Naive B cell (primary cell): ENCODE measurements around the gene GAD1. TPM values are rescaled to one million over a fixed set of nuclear protein-coding genes. Genes with fewer than 3 reads are reported as not detected.

Experiments used
- ATAC-seq, 2 donors: fragments of 150-1000 bp; cut with Tn5 transposase; 2 replicates each; pipeline ENCODE4 v1.10.0; 2021; ENCODE audit warnings: low read depth in 2 of 2, mild to moderate bottlenecking in 2 of 2, moderate library complexity in 2 of 2
- DNase-seq: peaks from one replicate; pipeline ENCODE4 v3.0.0; 2022
- H3K27ac Mint-ChIP-seq, 6 donors: one replicate each; pipeline ENCODE4 v1.8.0; 2020 to 2022; ENCODE audit warnings: mild to moderate bottlenecking in 6 of 6, mixed read lengths in 6 of 6, moderate library complexity in 5 of 6, inconsistent platforms in 2 of 6
- H3K27me3 Mint-ChIP-seq, 3 donors: one replicate each; pipeline ENCODE4 v1.8.0; 2021 to 2022; ENCODE audit warnings: mixed read lengths in 3 of 3, mild to moderate bottlenecking in 1 of 3
- H3K36me3 Mint-ChIP-seq, 2 donors: one replicate each; pipeline ENCODE4 v1.8.0; 2020 to 2022; ENCODE audit warnings: mixed read lengths in 2 of 2, inconsistent platforms in 1 of 2, mild to moderate bottlenecking in 1 of 2
- H3K4me1 Mint-ChIP-seq, 3 donors: one replicate each; pipeline ENCODE4 v1.8.0; 2020 to 2022; ENCODE audit warnings: mixed read lengths in 3 of 3, inconsistent platforms in 1 of 3, mild to moderate bottlenecking in 1 of 3, moderate library complexity in 1 of 3
- H3K4me3 Mint-ChIP-seq, 8 donors: one replicate each; pipeline ENCODE4 v1.8.0; 2020 to 2022; ENCODE audit warnings: mild to moderate bottlenecking in 8 of 8, mixed read lengths in 8 of 8, moderate library complexity in 8 of 8, inconsistent platforms in 2 of 8
- H3K9me3 Mint-ChIP-seq, 7 donors: one replicate each; pipeline ENCODE4 v1.8.0; 2020 to 2022; ENCODE audit warnings: mixed read lengths in 7 of 7, mild to moderate bottlenecking in 5 of 7, inconsistent platforms in 2 of 7, moderate library complexity in 1 of 7
- polyA plus RNA-seq, 6 donors: library from polyadenylated mRNA; unstranded; fragments of 300-500 nt; fragmentation: Illumina TruSeq; gene quantifications; one replicate each; pipeline ENCODE4 v1.2.3, GENCODE V29; 2021; ENCODE audit warnings: low read depth in 6 of 6

The GAD1 gene
- polyA plus RNA-seq, 6 donors from 2014 or later = not detected

DNA sequence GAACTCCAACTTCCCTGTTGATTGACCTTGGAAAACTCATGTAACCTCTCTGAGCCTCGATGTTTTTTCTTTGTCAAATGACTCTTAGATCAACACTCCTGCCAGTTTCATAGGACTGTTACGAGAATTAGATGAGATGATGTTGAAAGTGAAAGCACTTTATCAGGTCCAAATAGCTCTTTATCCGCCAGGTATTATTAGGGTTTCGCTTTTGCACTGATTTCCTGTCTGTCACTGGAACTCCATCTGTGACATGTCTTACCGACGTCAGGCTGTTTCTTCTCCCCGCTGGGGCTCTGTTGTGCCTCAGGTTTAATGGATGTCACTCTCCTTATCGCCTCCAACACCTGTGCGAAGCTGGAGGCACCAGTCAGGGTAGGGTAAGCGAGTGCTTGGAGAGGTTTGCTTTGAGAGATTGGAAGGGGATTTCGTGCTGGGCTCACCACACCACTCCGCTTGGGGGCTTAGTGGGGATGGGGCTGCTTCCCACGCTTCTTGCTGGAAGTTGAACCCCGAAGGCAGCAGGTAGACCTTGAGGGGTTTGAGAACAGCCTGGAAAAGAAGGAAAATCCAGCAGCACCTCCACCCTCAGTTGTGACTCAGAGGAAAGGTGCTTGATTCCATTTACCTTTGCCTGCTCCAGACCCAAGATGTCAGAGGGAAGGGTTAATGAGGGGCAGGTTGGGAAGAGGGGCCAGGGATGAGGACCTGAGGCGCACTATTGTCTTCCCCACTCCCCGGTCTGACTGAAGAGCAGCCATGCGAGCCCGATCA, 4.3 kb downstream of the GAD1 start:
- peaks cover 38 to 65% (median 59%) of the 10 kb centered on the region in 3 donors for H3K4me1 Mint-ChIP-seq
- peaks cover 5 to 18% (median 14%) of the 10 kb centered on the region in 7 donors for H3K9me3 Mint-ChIP-seq
- peaks cover 10 to 19% of the 10 kb centered on the region in 2 donors for H3K36me3 Mint-ChIP-seq
- peak overlapping the region in 4 of 6 donors; percentile 26 to 65 (median 44) for H3K27ac Mint-ChIP-seq
- DNase-seq = no peak
- peaks cover 73 to 89% (median 81%) of the 10 kb centered on the region in 3 donors for H3K27me3 Mint-ChIP-seq
- peak; percentile 47 to 53 for ATAC-seq
- H3K4me3 Mint-ChIP-seq = peak overlapping the region; percentile 70 to 91 (median 86)

DNA sequence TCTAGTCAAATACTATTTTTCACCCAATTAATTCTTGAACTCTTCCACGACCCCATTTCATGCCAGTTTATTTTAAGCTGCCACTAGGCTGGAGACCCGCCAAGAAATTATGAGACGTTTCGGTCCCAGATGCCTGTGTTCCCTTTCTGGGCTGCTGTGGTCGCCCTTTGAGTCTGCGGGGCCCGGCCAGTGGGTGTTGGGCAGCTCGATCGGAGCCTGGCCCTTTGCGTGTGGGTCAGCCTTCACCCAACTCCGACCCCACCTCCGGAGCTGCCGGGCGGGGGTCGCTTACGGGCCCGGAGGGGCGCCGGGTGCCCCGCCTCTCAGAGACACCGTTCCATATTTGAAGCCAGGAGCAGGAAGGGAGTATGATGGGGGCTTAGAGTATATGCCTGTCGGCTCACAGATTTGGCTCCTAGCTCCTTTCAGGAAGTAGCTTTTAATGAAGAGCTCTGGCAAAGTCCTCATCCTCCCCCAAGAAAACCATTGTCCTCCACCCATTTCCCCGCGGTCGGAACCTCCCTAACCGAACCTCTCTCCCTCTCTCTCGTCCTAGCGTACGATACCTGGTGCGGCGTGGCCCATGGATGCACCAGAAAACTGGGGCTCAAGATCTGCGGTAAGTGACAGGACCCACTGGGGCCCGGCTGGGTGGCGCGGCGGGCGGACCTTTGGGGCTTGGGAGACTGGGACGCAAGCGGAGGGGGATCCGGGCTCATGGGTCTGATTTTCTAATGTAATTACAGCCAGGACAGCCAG, 5.0 kb downstream of the GAD1 start:
- DNase-seq = no peak
- Mint-ChIP-seq H3K36me3 (peaks cover 10 to 19% of the 10 kb centered on the region in 2 donors), H3K9me3 (peaks cover 5 to 18% (median 14%) of the 10 kb centered on the region in 7 donors), H3K4me1 (peaks cover 36 to 59% (median 56%) of the 10 kb centered on the region in 3 donors), H3K27ac (peak overlapping the region in 1 of 6 donors; percentile 43), H3K27me3 (peaks cover 74 to 89% (median 84%) of the 10 kb centered on the region in 3 donors), H3K4me3 (peak overlapping the region; percentile 70 to 91 (median 86))
- no peak for ATAC-seq

DNA sequence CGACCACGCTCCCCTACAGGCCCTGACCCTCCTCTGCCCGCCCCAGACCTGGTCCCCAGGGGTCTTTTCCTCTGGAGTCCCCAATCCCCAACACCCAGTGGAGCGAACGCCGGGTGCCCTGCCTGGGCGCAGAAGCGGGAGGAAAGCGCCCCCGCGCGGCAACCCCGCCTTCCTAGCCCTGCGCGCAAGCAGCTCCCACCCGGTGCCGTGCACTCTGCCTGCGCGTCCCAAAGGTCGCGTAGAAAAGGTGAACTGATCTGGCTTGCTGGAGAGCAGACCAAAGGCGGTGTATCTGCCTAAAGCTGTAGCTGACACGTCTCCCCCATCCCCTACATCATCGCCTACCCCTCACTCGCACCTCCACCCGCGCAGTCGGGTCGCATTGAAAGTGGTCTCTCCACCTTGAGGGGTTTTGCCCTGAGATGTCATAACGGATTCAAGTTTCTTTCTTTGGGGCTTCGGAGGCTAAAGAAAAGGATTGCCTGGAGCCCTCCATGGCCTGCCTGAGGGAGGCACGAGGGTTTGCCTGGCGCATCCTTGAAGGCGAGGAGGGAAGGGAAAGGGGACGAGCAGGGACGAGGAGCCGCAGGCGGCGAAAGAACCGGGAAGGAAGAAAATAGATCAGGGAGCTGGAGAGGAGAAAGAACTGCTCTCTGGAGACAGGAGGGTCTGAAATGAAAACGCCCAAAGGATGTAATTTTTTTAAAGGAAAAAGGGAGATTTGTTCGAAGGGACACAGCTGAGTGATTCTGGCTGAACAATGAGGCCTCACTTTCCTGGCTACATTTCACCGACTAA, 5.8 kb downstream of the GAD1 start:
- peak in 1 of 2 donors; percentile 31 for ATAC-seq
- peak overlapping the region; percentile 48 to 84 (median 80) for H3K4me3 Mint-ChIP-seq
- peak overlapping the region in 2 of 6 donors; percentile 26 to 92 for H3K27ac Mint-ChIP-seq
- H3K36me3 Mint-ChIP-seq = peaks cover 10 to 19% of the 10 kb centered on the region in 2 donors
- DNase-seq = no peak
- H3K4me1 Mint-ChIP-seq = peaks cover 30 to 55% (median 50%) of the 10 kb centered on the region in 3 donors
- H3K9me3 Mint-ChIP-seq = peaks cover 5 to 18% (median 14%) of the 10 kb centered on the region in 7 donors
- H3K27me3 Mint-ChIP-seq = peaks cover 76 to 89% (median 87%) of the 10 kb centered on the region in 3 donors

DNA sequence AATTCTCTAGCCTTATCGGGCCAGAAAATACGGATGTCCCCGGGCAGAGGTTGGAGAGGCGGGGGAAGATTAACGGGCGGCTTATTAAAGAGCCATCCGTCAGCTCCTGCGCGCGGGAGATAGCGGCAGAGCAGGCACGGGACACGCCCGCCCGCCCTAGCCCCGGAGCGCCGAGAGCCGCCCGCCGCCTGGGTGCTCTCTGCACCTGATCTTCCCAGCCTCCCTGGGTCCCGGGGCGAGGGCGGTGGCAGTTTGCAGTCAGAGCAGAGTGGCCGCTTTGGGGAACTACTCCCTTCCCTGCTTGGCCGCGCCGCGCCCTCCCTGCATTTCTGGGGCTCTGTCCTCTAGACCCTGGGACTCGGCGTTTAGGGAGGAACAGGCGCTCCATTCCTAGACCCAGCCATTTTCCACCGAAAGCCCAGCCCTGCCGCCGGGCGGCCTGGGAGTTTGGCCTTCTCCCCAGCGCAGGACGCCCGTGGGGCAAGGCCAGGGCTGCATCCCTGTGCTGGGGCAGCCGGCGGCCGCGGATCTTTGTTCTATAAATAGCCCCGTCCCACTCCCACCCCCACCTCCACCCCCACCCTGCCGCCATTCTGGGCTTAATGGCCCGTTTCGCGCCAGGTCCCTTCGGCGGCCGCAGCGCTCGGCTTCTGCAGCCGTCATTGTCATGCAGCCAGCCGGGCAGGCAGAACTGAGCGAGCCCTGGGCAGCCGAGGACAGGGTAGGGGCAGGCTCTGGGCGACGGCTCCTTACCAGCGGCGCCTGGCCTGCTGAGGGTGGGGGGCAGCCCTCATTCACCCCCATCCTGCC, 6.6 kb downstream of the GAD1 start:
- DNase-seq (no peak), ATAC-seq (peak in 1 of 2 donors; percentile 24)
- peaks cover 28 to 49% (median 44%) of the 10 kb centered on the region in 3 donors for H3K4me1 Mint-ChIP-seq
- H3K27ac Mint-ChIP-seq = peak overlapping the region in 1 of 6 donors; percentile 80
- H3K4me3 Mint-ChIP-seq = peak overlapping the region in 7 of 8 donors; percentile 5 to 84 (median 74)
- peaks cover 6 to 18% (median 14%) of the 10 kb centered on the region in 7 donors for H3K9me3 Mint-ChIP-seq
- H3K36me3 Mint-ChIP-seq = peaks cover 10 to 25% of the 10 kb centered on the region in 2 donors
- peaks cover 77 to 92% (median 91%) of the 10 kb centered on the region in 3 donors for H3K27me3 Mint-ChIP-seq

DNA sequence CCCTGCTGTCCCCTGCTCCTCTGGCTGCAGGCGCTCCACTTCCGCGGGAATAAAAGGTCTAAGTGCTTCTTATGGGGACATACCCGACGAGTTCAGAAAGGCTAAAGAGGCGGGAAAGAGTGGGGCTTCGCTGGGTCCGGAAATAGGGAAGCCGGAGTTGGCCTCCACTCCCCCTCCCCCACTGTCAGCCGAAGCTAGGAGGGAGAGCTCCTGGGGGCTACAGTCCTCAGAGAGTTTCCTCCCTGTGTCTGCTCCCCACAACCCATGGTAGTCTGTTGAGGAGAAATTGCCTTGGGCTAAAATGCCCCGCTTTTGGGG, 7.2 kb downstream of the GAD1 start:
- Mint-ChIP-seq H3K9me3 (peaks cover 3 to 16% (median 12%) of the 10 kb centered on the region in 7 donors), H3K4me3 (peak overlapping the region in 7 of 8 donors; percentile 5 to 83 (median 57)), H3K4me1 (peaks cover 27 to 43% (median 38%) of the 10 kb centered on the region in 3 donors), H3K27ac (no peak overlapping the region), H3K27me3 (peaks cover 72 to 92% (median 91%) of the 10 kb centered on the region in 3 donors), H3K36me3 (peaks cover 10 to 31% of the 10 kb centered on the region in 2 donors)
- ATAC-seq = no peak
- DNase-seq = no peak

DNA sequence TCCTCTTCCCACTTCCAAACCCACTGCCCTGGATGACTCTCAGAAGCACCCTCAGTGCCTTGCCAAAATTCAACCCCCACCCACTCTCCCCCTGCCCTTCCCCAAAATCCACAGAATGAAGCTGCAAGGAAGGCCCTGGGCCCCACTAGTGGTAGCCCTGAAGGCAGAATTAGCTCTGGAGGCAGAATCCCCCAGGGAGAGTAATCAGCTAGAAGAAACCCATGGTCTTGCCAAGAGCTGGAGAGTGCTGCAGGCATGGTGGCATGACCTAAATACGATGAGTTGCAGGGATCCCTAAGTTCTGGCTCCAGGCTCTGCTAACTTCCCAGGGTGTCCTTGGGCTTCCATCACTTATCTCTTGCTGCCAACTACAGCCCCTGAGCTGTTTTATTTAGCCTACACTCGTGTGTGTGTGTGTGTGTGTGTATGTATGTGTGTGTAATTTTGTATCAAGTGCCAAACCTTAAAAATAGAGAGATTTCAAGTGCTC, 7.9 kb downstream of the GAD1 start:
- no peak for ATAC-seq
- peak overlapping the region in 4 of 8 donors; percentile 0 to 83 (median 44) for H3K4me3 Mint-ChIP-seq
- no peak for DNase-seq
- H3K4me1 Mint-ChIP-seq = peaks cover 28 to 37% (median 36%) of the 10 kb centered on the region in 3 donors
- H3K27me3 Mint-ChIP-seq = peaks cover 65 to 94% (median 91%) of the 10 kb centered on the region in 3 donors
- peaks cover 3 to 16% (median 12%) of the 10 kb centered on the region in 7 donors for H3K9me3 Mint-ChIP-seq
- peaks cover 10 to 35% of the 10 kb centered on the region in 2 donors for H3K36me3 Mint-ChIP-seq
- peak overlapping the region in 1 of 6 donors; percentile 87 for H3K27ac Mint-ChIP-seq

DNA sequence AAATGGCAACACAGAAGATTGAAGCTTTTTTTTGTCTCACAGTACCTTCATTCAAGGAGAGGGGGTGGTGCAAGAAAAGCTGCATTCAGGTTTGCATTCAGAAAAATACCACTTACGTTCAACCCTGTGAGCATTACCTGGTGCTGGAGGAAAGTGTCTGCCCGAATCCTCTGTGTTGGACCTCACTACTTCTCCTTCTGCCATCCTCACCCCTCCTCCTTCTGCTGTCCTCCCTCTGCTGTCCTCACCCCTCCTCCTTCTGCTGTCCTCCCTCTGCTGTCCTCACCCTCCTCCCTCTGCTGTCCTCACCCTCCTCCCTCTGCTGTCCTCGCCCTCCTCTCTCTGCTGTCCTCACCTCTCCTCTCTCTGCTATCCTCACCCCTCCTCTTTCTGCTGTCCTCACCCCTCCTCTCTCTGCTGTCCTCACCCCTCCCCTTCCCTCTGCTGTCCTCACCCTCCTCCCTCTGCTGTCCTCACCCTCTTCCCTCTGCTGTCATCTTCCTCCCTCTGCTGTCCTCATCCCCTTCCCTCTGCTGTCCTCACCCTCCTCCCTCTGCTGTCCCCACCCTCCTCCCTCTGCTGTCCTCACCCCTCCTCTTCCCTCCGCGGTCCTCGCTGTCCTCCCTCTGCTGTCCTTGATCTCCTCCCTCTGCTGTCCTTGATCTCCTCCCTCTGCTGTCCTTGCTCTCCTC, 11.3 kb downstream of the GAD1 start:
- ATAC-seq (no peak), DNase-seq (no peak)
- Mint-ChIP-seq H3K4me3 (no peak overlapping the region), H3K27me3 (peaks cover 60 to 87% (median 86%) of the 10 kb centered on the region in 3 donors), H3K27ac (peak overlapping the region in 1 of 6 donors; percentile 27), H3K36me3 (peaks cover 4 to 16% of the 10 kb centered on the region in 2 donors), H3K4me1 (peaks cover 5 to 10% (median 6%) of the 10 kb centered on the region in 3 donors), H3K9me3 (peaks cover 0 to 10% (median 1%) of the 10 kb centered on the region in 7 donors)

DNA sequence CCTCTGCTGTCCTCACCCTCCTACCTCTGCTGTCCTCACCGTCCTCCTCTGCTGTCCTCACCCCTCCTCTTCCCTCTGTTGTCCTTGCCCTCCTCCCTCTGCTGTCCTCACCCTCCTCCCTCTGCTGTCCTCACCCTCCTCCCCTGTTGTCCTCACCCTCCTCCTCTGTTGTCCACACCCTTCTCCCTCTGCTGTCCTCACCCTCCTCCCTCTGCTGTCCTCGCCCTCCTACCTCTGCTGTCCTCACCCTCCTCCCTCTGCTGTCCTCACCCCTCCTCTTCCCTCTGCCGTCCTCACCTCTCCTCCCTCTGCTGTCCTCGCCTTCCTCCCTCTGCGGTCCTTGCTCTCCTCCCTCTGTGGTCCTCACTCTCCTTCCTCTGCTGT, 11.8 kb downstream of the GAD1 start:
- ATAC-seq (no peak), DNase-seq (no peak)
- Mint-ChIP-seq H3K4me3 (no peak overlapping the region), H3K27me3 (peaks cover 62 to 92% (median 91%) of the 10 kb centered on the region in 3 donors), H3K36me3 (peaks cover 4 to 16% of the 10 kb centered on the region in 2 donors), H3K27ac (no peak overlapping the region), H3K9me3 (peaks cover 0 to 10% (median 1%) of the 10 kb centered on the region in 7 donors), H3K4me1 (peaks cover 5 to 10% (median 6%) of the 10 kb centered on the region in 3 donors)

DNA sequence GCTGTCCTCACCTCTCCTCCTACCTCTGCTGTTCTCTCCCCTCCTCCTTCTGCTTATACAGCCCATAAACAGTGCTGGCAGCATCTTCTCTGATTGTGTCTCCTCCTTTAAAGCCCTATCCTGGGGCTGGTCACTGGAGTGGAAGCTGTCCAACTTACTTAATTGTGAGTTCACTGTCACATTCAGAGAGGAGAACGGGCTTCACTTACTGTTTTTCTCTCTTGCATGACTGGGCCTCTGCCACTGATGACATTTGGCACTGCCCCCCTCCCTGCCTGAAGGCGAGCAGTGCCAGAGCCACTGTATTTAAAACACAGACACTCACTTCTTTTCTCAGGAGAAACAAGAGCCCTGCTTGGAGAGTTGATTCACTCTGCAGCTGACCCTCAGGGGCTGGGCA, 12.3 kb downstream of the GAD1 start:
- H3K4me3 Mint-ChIP-seq = no peak overlapping the region
- peaks cover 3 to 5% (median 5%) of the 10 kb centered on the region in 3 donors for H3K4me1 Mint-ChIP-seq
- no peak for ATAC-seq
- no peak overlapping the region for H3K27ac Mint-ChIP-seq
- DNase-seq = no peak
- peaks cover 58 to 88% (median 87%) of the 10 kb centered on the region in 3 donors for H3K27me3 Mint-ChIP-seq
- peaks cover 0 to 10% (median 1%) of the 10 kb centered on the region in 7 donors for H3K9me3 Mint-ChIP-seq
- peaks cover 4 to 16% of the 10 kb centered on the region in 2 donors for H3K36me3 Mint-ChIP-seq

DNA sequence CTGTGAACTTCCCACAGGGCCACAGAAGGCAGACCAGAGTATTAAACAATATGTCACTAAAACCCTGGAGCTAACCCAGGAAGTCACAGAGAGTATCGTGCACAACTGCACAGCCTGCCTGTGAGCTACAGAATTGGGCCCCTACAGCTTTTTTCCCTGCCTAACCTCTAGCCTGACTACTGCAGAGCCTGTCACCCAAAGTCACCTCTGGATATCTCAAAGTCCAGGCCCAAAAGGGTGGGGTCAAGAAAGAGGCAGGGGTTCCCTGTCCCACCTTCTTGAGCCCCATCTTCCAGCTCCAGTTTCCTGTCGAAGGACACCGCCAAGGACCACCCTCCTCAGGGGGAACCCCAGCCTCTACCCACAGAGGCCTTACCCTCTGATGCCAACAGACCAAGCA, 13.5 kb downstream of the GAD1 start:
- DNase-seq (no peak), ATAC-seq (no peak)
- no peak overlapping the region for H3K4me3 Mint-ChIP-seq
- H3K9me3 Mint-ChIP-seq = peaks cover 0 to 10% (median 0%) of the 10 kb centered on the region in 7 donors
- peaks cover 0 to 5% (median 0%) of the 10 kb centered on the region in 3 donors for H3K4me1 Mint-ChIP-seq
- no peak overlapping the region for H3K27ac Mint-ChIP-seq
- H3K36me3 Mint-ChIP-seq = peaks cover 4 to 16% of the 10 kb centered on the region in 2 donors
- H3K27me3 Mint-ChIP-seq = peaks cover 47 to 76% (median 76%) of the 10 kb centered on the region in 3 donors

DNA sequence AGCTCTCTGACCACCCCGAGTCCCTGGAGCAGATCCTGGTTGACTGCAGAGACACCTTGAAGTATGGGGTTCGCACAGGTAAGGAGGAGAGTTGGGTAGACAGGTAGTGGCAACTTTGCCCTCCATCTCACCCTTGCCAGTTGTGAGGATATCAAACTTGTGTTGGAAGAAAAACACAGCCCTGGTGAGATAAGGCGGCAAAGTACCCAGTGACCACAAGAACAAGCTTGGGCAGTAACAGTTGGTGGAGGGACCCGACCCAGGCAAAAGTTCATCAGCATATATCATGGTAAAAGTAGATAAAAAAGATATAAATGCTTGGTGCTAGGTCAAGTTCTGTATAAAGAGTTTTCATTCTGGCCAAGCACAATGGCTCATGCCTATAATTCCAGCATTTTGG, 14.4 kb downstream of the GAD1 start:
- peaks cover 0 to 16% of the 10 kb centered on the region in 2 donors for H3K36me3 Mint-ChIP-seq
- ATAC-seq (no peak), DNase-seq (no peak)
- peaks cover 0 to 10% (median 0%) of the 10 kb centered on the region in 7 donors for H3K9me3 Mint-ChIP-seq
- H3K4me3 Mint-ChIP-seq = no peak overlapping the region
- no peak overlapping the region for H3K27ac Mint-ChIP-seq
- peaks cover 41 to 70% (median 67%) of the 10 kb centered on the region in 3 donors for H3K27me3 Mint-ChIP-seq
- H3K4me1 Mint-ChIP-seq = peaks cover 0 to 5% (median 0%) of the 10 kb centered on the region in 3 donors
